Upper lobe of right lung (tissue), 1 donor: ENCODE results near the gene FGFR1OP2. TPM values are rescaled to one million over a fixed set of nuclear protein-coding genes. Genes with fewer than 3 reads are reported as not detected.

Source experiments
- ATAC-seq: fragments of 200-7000 bp; cut with Tn5 transposase; one replicate; pipeline ENCODE4 v1.9.1; 2020; ENCODE audit warnings: mild to moderate bottlenecking, moderate library complexity
- DNase-seq: peaks from one replicate; pipeline ENCODE4 v3.0.0-alpha.2; 2020
- H3K27ac ChIP-seq: fragments of 200-600 bp; one replicate; pipeline ENCODE4 v1.8.0; 2022
- H3K27me3 ChIP-seq: fragments of 200-600 bp; one replicate; pipeline ENCODE4 v1.8.0; 2022; ENCODE audit warnings: mild to moderate bottlenecking
- H3K36me3 ChIP-seq: fragments of 200-600 bp; one replicate; pipeline ENCODE4 v1.8.0; 2022
- H3K4me1 ChIP-seq: fragments of 200-600 bp; one replicate; pipeline ENCODE4 v1.8.0; 2022
- H3K4me3 ChIP-seq: fragments of 200-600 bp; one replicate; pipeline ENCODE4 v1.8.0; 2022; ENCODE audit warnings: mild to moderate bottlenecking
- H3K9me3 ChIP-seq: fragments of 200-600 bp; one replicate; pipeline ENCODE4 v1.8.0; 2022
- intact Hi-C: fragments of 100-400 bp; cut with DNase I; formaldehyde crosslinking; loops from one replicate; pipeline ENCODE4 v1.11.0; 2022
- total RNA-seq: library from RNA; stranded (reverse); fragmentation: NEBNext Ultra II Directional; extraction: Animal tissue kit (Norgen Biotek cat#: 25700); gene quantifications from one replicate; pipeline ENCODE4 v1.2.1, GENCODE V29; 2021
- TF ChIP-seq, protein P1 (sequence below): fragments of 200-600 bp; IDR thresholded peaks from one replicate; pipeline ENCODE4 v1.8.0; 2022; ENCODE audit warnings: antibody characterized with exemption
- donor health status: DM: no; HTN: yes; CAD: no; lungs with severe emphysema.

Gene FGFR1OP2
- total RNA-seq, 1 donor from 2014 or later, result 64.1 TPM

DNA sequence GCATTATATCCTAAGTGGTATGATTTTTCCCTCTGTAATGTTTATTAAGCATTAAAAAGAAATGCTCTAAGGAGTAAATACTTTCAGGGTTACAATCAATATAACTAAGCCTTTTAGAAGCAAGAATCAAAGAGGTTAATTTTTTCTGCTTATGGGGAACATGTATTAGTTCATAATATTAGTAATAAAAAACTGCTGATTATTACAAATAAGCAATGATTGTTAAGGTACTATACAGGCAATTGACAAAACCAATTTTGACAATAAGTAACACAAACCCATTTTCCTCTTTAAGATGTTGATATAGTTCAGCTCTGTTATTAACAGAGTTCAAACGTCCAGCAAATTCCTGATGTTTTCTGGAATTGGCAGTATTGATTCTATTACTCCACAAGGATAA is 32.2 kb upstream of the FGFR1OP2 start:
- TF ChIP-seq, protein P1, sequence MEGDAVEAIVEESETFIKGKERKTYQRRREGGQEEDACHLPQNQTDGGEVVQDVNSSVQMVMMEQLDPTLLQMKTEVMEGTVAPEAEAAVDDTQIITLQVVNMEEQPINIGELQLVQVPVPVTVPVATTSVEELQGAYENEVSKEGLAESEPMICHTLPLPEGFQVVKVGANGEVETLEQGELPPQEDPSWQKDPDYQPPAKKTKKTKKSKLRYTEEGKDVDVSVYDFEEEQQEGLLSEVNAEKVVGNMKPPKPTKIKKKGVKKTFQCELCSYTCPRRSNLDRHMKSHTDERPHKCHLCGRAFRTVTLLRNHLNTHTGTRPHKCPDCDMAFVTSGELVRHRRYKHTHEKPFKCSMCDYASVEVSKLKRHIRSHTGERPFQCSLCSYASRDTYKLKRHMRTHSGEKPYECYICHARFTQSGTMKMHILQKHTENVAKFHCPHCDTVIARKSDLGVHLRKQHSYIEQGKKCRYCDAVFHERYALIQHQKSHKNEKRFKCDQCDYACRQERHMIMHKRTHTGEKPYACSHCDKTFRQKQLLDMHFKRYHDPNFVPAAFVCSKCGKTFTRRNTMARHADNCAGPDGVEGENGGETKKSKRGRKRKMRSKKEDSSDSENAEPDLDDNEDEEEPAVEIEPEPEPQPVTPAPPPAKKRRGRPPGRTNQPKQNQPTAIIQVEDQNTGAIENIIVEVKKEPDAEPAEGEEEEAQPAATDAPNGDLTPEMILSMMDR, result no peak
- H3K27ac ChIP-seq, result no peak overlapping the region
- no peaks in the 10 kb centered on the region for H3K9me3 ChIP-seq
- H3K36me3 ChIP-seq, result peaks cover 63% of the 10 kb centered on the region
- H3K4me3 ChIP-seq, result no peak overlapping the region
- H3K4me1 ChIP-seq, result no peaks in the 10 kb centered on the region
- intact Hi-C loops, result no loop called here
- ATAC-seq (no peak), DNase-seq (no peak)
- no peaks in the 10 kb centered on the region for H3K27me3 ChIP-seq

DNA sequence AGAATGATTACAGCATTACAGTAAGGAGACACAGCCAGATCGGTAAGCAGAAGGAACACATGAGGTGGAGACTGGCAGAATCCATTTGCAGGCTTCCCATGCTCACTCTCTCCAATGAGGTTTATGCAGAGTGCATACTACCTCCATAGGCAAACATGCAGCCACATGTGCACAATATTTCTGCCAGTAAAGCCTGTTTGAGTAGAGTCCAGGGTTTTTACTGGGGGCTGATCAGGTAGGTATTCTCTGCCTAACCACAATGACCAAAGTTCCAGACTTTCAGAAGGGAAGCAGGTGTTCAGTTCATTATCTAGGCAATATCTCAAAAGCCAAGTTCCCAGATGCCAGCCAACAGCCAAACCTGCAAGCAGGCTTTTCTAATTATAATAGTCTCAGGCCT is 31.6 kb upstream of the FGFR1OP2 start:
- Histone ChIP-seq H3K4me3 (no peak overlapping the region), H3K4me1 (no peaks in the 10 kb centered on the region), H3K27me3 (no peaks in the 10 kb centered on the region), H3K36me3 (peaks cover 68% of the 10 kb centered on the region), H3K9me3 (no peaks in the 10 kb centered on the region), H3K27ac (no peak overlapping the region)
- intact Hi-C loops, result no loop called here
- DNase-seq (no peak), ATAC-seq (no peak)
- TF ChIP-seq, protein P1, result no peak

DNA sequence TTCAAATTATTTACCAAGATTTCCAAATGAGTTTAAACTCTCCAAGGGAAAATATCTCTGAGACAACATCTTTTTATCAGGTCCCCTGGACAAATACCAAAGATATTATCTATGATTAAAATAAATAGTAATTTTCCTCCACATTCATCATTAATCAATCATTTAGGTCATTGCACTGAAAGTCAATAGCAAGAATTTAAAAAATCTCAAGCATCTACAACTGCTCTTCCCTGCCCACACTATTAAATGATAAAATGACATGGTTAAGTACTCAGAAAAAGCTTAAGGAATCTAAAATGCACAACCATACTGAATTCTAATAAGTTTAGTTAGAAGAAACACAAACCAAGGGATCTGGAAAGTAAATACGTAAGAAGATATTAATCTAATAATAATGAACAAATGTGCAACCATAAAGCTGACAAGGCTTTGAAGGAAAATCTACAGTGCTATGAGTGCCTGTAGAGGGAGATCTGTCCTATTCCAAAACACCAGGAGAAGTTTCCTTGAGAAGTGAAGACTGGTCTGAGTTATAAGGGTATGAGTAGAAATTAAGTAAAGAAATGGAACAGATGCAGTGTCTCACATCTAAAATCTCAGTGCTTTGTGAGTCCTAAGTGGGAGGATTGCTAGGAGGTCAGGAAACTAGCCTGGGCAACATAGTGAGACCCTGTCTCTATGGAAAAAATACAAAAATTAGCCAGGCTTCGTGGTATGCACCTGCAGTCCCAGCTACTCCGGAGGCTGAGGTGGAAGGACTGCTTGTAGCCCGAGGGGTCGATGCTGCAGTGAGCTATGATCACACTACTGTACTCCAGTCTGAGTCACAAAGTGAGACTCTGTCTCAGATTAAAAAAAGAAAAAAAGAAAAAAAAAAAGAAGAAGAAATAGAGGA is 19.7 kb upstream of the FGFR1OP2 start:
- DNase-seq (no peak), ATAC-seq (no peak)
- intact Hi-C loops, result no loop called here
- Histone ChIP-seq H3K27me3 (no peaks in the 10 kb centered on the region), H3K9me3 (no peaks in the 10 kb centered on the region), H3K4me1 (no peaks in the 10 kb centered on the region), H3K27ac (no peak overlapping the region), H3K4me3 (no peak overlapping the region), H3K36me3 (peaks cover 50% of the 10 kb centered on the region)
- TF ChIP-seq, protein P1, result peak; percentile 27

DNA sequence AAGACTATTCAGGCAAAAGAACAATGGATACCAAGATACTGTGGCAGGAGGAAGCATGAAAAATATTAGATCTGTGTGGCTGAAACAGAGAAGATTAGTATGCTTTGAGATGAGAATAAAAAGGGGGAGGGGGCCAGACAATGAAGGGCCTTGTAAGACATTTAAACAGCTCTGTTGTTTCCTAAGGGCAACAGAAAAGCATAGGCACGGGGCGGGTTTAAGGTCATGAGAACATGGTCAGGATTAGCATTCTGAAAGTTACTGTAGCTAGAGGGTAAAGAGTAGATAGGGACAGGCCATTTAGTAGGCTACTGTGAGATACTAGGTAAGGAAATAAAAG is 19.1 kb upstream of the FGFR1OP2 start:
- Histone ChIP-seq H3K4me3 (no peak overlapping the region), H3K9me3 (no peaks in the 10 kb centered on the region), H3K36me3 (peaks cover 48% of the 10 kb centered on the region), H3K4me1 (no peaks in the 10 kb centered on the region), H3K27ac (no peak overlapping the region), H3K27me3 (no peaks in the 10 kb centered on the region)
- intact Hi-C loops, result no loop called here
- TF ChIP-seq, protein P1, result no peak
- DNase-seq, result no peak
- no peak for ATAC-seq

DNA sequence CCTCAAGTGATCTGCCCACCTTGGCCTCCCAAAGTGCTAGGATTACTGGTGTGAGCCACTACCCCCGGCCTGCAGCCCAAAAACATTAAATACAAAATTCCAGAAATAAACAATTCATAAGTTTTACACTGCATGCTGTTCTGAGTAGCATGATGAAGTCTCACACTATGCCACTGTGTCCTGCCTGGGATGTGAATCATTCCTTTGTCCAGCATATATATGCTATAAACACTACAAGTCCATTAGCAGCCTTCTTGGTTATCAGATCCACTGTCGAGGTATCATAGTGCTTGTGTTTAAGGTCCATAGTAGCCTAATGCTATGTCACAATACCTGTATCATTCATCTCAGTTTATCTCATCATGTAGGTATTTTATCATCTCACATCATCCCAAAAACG is 16.4 kb upstream of the FGFR1OP2 start:
- intact Hi-C loops, result no loop called here
- no peak for ATAC-seq
- H3K9me3 ChIP-seq, result no peaks in the 10 kb centered on the region
- H3K36me3 ChIP-seq, result peaks cover 66% of the 10 kb centered on the region
- no peaks in the 10 kb centered on the region for H3K4me1 ChIP-seq
- no peak overlapping the region for H3K27ac ChIP-seq
- no peak overlapping the region for H3K4me3 ChIP-seq
- TF ChIP-seq, protein P1, result no peak
- no peaks in the 10 kb centered on the region for H3K27me3 ChIP-seq
- no peak for DNase-seq
